GM12891 (cell line): ENCODE measurements around the gene CEP63.

ENCODE experiments used
- PAX5 ChIP-seq: IDR thresholded peaks from 2 replicates; pipeline ENCODE4 v1.6.1; 2011; ENCODE audit warnings: low read length, moderate library complexity, mild to moderate bottlenecking; ENCODE audit not compliant: insufficient read depth, severe bottlenecking
- POLR2A ChIP-seq: IDR thresholded peaks from 2 replicates; pipeline ENCODE4 v1.6.1; 2011; ENCODE audit warnings: low read depth, low read length, control low read depth
- POLR2AphosphoS5 ChIP-seq: IDR thresholded peaks from 2 replicates; pipeline ENCODE4 v1.6.1; 2011; ENCODE audit warnings: low read depth, low read length, control low read depth
- POU2F2 ChIP-seq: IDR thresholded peaks from 2 replicates; pipeline ENCODE4 v1.6.1; 2011; ENCODE audit warnings: low read depth, mild to moderate bottlenecking, control low read depth, low read length, moderate library complexity
- SPI1 ChIP-seq: IDR thresholded peaks from 2 replicates; pipeline ENCODE4 v1.6.1; 2011; ENCODE audit warnings: low read depth, low read length, control low read depth
- TAF1 ChIP-seq: IDR thresholded peaks from 2 replicates; pipeline ENCODE4 v1.6.1; 2011; ENCODE audit warnings: low read depth, low read length, control low read depth

GRCh38 chr3:134445095-134445494, 40.8 kb upstream of the CEP63 start:
- TF ChIP-seq TAF1 (no peak), POLR2A (no peak), POLR2AphosphoS5 (no peak), SPI1 (no peak), POU2F2 (no peak), PAX5 (no peak)
